GM21367 (cell line): ENCODE measurements around the gene FAM83E.
"Not testable (repeated sequence)": the region's sequence is repeated elsewhere in the genome, so short reads cannot be mapped to it uniquely, and the experiment has no call there.

Experiments
- ATAC-seq: cut with Tn5 transposase; IDR thresholded peaks from one replicate; pipeline ENCODE4 v1.9.1; 2021; ENCODE audit not compliant: unreplicated experiment

FAM83E gene

GRCh38 chr19:48614436-48615230, at the start of gene FAM83E:
TSS of gene FAM83E (minus strand) at chr19:48615076. CDS start at chr19:48613372, 1,704 bp downstream.
- no peak for ATAC-seq

GRCh38 chr19:48664476-48664875, 49.6 kb upstream of the FAM83E start:
- ATAC-seq = no peak

- no peak for ATAC-seq
These were observed 48.8 kb upstream of the FAM83E start for GRCh38 chr19:48663667-48664066.

- no peak for ATAC-seq
These were observed 46.8 kb upstream of the FAM83E start for GRCh38 chr19:48661711-48662090.

GRCh38 chr19:48660852-48661710, 46.2 kb upstream of the FAM83E start:
- ATAC-seq = peak; percentile 59

GRCh38 chr19:48659768-48660167, 44.9 kb upstream of the FAM83E start:
- ATAC-seq = no peak

- no peak for ATAC-seq
These were observed 43.6 kb upstream of the FAM83E start for GRCh38 chr19:48658483-48658882.

GRCh38 chr19:48657828-48658227, 43.0 kb upstream of the FAM83E start:
- ATAC-seq = not testable (repeated sequence)

- no peak for ATAC-seq
These were observed 42.1 kb upstream of the FAM83E start for GRCh38 chr19:48656840-48657474.

GRCh38 chr19:48654299-48655059, 39.6 kb upstream of the FAM83E start:
- no peak for ATAC-seq

- ATAC-seq = no peak
These were observed 36.8 kb upstream of the FAM83E start for GRCh38 chr19:48651683-48652048.

GRCh38 chr19:48650974-48651682, 36.3 kb upstream of the FAM83E start:
- ATAC-seq = no peak

GRCh38 chr19:48648134-48648533, 33.3 kb upstream of the FAM83E start:
- ATAC-seq = no peak

- no peak for ATAC-seq
These were observed 31.9 kb upstream of the FAM83E start for GRCh38 chr19:48646722-48647216.

- peak; percentile 62 for ATAC-seq
These were observed 31.3 kb upstream of the FAM83E start, which contains the start of gene CA11 for GRCh38 chr19:48646001-48646721. TSS of gene CA11 (minus strand) at chr19:48646187. CDS start at chr19:48645632, 555 bp downstream.

GRCh38 chr19:48645620-48646000, 30.7 kb upstream of the FAM83E start:
- ATAC-seq = no peak

GRCh38 chr19:48644839-48645619, 30.2 kb upstream of the FAM83E start:
- ATAC-seq = no peak

- ATAC-seq = no peak
These were observed 29.5 kb upstream of the FAM83E start for GRCh38 chr19:48644355-48644754.

- no peak for ATAC-seq
These were observed 28.0 kb upstream of the FAM83E start for GRCh38 chr19:48642862-48643261.
